Glomerular visceral epithelial cell (primary cell): ENCODE data around the gene UMPS.

ENCODE experiments used
- DNase-seq: peaks from one replicate; pipeline ENCODE4 v3.0.0-alpha.2; 2016; ENCODE audit errors: extremely low spot score

Gene UMPS

GRCh38 chr3:124730129-124730940, at the start of gene UMPS:
TSS of gene UMPS (plus strand) at chr3:124730452. CDS start at chr3:124730472, 20 bp downstream.
- peak; percentile 78 for DNase-seq

GRCh38 chr3:124680521-124680920, 49.7 kb upstream of the UMPS start:
- DNase-seq, result no peak

- DNase-seq, result no peak
These were observed 48.0 kb upstream of the UMPS start for GRCh38 chr3:124682263-124682662.

- no peak for DNase-seq
These were observed 45.8 kb upstream of the UMPS start for GRCh38 chr3:124684459-124684858.

GRCh38 chr3:124685067-124685466, 45.2 kb upstream of the UMPS start:
- no peak for DNase-seq

- DNase-seq, result no peak
These were observed 44.8 kb upstream of the UMPS start for GRCh38 chr3:124685481-124685880.

GRCh38 chr3:124686028-124686670, 44.1 kb upstream of the UMPS start:
- DNase-seq, result peak; percentile 7

- DNase-seq, result peak; percentile 78
These were observed 41.4 kb upstream of the UMPS start for GRCh38 chr3:124688581-124689454.

- DNase-seq, result no peak
These were observed 38.7 kb upstream of the UMPS start for GRCh38 chr3:124691599-124691998.

GRCh38 chr3:124694486-124694885, 35.8 kb upstream of the UMPS start:
- no peak for DNase-seq

GRCh38 chr3:124695369-124695768, 34.9 kb upstream of the UMPS start:
- no peak for DNase-seq

- DNase-seq, result no peak
These were observed 34.2 kb upstream of the UMPS start for GRCh38 chr3:124696006-124696405.

GRCh38 chr3:124697302-124697701, 33.0 kb upstream of the UMPS start:
- no peak for DNase-seq

- no peak for DNase-seq
These were observed 32.1 kb upstream of the UMPS start for GRCh38 chr3:124698030-124698770.

- DNase-seq, result no peak
These were observed 31.2 kb upstream of the UMPS start for GRCh38 chr3:124699051-124699450.

GRCh38 chr3:124699686-124700396, 30.4 kb upstream of the UMPS start:
- no peak for DNase-seq

- peak; percentile 90 for DNase-seq
These were observed 29.2 kb upstream of the UMPS start for GRCh38 chr3:124700880-124701684.

- peak; percentile 86 for DNase-seq
These were observed 28.6 kb upstream of the UMPS start for GRCh38 chr3:124701687-124702086.

- DNase-seq, result peak; percentile 15
These were observed 27.3 kb upstream of the UMPS start for GRCh38 chr3:124702950-124703349.

GRCh38 chr3:124705552-124705951, 24.7 kb upstream of the UMPS start:
- DNase-seq, result no peak
